NCI-H2029 treated with DMSO at 0.1 percent for 48 hours (cell line): ENCODE data around the gene ALS2CL.
A peak's percentile ranks its signal among the peaks of the same experiment; 100 is the strongest.

Experiments
- DNase-seq: peaks from one replicate; lab custom pipeline; 2025; lab: John Stamatoyannopoulos, UW

ALS2CL gene

DNA sequence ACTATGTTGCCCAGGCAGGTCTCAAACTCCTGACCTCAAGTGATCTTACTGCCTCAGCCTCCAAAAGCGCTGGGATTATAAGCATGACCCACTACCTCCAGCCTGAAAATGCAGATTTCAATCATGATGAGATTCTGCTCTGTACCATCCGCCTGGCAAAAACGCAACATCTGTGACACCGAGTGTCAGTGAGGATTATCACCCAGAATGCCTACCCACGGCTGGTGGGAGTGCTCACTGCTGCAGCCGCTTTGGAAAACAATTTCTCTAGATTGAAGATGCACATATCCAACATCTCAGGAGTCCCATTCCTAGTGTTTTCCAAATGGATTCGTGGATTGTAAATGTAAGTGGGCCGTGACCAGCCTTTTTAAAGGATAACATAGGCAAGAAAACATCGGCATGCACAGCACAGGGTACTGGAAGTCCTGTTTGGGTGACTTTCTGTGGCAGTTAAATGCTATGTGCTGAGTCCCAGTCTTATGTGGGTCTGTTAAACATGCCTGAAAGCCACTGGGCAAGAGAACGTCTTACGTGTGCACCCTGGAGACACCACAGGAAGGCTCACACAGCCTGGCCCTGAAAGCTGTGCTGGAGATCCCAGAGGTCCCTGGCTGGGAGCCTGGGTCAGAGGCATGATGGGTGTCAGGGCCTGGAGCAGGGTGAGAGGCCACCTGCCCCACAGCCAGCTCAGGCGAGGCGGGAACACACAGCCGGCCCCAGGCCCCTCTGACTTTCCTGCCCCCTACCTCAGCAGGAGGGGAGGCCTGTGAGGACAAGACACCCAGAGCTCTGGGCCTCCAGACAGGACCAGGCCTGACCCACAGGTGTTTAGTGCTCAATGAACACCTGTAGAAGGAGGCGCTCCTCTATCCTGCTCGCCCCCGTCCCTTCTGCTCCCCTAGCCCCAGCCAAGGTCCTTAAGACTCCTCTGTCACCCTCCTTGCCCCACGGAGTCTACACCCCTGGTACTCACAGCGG lies 23.3 kb upstream of the ALS2CL start:
- no peak for DNase-seq

DNA sequence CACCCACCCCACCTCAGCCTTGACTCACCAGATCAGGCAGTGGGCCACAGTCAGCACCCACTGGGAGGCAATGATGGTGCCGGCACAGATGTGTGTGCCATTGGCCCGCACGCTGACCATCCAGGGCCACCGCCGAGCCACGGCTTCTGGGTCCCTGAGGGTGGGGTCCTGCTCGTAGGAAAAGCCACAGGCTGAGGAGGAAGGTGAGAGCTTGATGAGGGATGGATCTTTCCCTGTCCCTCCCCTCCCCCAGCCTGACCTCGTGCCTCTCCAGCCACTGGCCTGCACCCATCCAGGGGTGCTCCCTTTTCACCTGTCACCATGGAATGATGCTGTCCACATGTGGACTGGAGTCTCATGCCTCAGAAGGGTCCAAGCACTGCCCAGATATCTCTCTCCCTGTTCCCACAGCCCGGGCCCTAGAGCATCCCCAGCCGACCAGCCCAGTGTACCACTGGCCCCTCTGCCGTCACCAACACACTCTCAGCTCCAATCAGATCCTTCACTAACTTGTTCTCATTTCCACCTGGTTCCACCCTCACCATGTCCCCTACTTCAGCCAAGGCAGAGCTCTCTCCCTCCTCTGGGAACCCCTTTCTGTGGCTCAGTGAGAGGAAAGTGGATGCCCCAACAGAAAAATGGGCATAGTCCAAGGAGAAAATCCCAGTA lies 22.2 kb upstream of the ALS2CL start:
- no peak for DNase-seq

DNA sequence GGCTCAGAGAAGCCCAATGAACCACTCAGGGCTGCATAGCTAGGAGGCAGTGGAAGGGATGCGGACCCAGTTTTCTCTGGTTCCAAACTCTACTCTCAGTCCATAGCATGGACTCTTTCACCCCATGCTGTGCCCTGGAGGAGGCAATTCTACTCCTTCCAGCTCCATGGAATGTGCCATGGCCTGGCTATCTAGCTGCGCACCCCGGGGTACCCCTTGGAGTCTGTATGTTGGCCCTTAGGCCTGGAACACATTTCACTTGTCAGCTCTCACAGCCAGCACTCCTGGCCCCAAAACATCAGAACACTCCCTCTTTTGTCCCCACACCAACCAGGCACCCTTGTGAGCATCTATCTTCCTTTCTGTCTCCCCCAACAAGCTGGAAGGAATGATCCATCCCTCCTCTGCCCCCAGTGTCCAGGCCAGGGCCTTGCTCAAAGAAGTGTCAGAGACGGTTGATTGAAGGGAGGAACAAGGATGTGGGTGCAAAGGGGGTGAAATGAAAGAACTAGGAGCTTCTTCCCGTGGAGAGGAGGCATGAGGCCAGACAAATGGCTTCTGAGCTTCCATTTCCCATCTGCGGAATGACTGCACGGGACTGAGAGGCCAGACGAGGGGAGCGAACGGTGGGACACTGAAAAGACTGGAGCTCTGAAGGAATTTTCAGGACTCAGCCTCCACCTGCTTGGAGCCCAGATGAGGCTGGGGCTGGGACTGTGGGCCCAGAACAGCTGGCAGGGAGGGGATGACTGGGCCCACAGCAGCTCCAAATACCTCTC lies 21.4 kb upstream of the ALS2CL start:
- no peak for DNase-seq

DNA sequence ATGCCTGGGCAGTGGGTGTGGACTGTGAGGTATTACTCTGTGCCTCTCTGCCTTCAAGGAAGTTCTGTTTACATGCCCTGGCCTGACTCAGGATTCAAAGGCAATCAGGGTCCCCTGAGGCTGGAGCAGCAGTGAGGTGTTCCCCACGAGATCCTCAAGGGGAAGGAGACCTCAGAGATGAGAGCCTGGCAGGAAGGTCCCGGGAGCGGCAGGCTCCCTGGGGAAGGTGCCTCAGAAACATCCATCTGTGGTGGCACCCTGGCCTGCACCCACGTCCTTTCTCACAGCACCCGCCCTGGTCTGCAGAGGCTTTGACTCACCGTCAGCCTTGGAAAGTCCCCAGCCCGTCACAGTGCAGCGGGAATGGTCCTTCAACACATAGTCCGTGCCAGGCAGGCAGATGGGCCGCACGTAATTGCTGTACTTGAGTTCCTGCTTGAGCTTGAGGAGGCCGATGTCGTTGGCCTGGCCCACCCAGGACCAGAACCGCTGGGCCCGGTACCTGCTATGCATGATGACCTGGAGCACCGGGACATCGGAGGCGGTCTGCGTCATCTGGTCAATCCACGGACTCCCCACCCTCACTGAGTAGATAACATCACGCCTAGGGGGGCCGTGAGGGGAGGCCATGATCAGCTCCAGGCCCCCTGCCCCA lies 20.5 kb upstream of the ALS2CL start:
- DNase-seq: no peak

DNA sequence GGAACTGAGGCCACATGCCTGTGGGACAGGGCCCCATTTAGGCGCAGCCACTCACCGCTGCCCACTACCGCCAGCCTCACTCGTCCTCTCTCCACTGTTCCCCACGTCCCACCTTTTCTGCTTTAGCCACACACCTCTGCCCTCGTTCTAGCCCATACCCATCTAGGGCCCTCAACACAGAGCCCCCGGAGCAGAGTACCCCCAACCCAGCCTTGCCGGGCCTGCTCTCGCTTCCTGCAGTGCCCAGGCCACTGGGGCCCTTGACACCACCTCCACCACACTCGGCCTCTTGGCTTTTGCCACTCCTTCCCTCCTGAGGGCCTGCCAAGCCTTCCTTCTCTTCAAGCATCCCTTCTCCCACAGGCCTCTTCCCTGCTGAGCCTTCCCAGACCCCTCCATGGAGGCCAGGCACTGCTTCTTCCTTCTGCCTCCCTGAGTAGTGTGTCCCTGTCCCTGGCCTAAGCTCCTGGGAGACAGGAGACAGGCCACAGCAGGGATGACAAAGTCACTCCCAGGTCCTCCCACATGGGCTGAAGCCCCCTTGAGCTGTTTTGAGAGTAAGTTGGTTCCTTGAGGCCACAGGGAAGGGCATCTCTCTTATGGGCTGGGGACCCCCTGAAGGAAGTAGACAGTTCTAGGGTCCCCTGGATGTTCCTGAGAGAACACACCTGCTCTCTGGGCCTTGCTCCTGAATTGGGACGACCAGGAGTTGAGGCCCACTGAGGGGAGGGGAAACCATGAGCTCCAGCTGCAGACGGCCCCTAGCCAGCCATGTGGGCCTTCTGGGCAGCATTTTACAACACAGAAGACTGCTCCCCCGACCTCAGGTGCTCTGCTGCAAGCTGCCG lies 19.8 kb upstream of the ALS2CL start:
- DNase-seq: no peak

DNA sequence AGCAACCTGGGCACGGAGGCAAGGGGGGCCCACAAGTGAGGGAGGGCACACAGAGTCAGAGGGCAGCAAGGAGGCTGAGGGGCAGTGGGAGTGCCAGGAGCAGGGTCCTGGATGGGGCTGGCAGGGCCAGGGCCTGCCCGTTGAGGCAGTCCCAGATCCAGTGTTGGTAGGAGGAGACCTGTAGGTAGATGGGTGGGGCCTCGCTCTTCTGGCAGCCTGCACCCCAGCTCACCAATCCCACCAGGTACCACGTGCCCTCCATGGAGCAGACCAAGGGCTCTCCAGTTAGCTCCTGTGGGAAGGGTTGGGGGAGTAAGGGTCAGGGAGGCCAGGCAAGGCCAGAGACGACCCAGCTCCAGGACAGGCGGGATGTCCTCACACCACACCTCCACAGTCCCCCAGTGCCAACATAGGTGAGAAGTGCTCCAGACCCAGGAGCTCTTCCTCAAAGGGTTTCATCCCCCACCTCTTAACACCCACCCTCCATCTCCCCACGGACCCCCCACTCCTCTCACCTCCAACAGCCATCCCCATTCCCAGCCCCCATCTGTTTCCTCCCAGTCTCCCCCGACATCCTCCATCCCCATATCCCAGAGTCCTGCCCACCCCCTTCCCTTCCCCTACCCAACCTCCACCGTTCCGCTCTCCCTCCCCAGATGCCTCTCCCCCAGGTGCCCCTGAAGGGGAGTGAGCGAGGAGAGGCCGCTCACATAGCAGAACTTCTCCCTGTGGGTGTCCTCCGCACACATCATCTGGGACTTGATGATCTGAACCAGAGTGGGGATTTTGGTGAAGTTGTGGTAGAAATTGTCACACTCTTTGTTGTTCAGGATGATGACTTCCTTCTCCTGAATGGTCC lies 18.9 kb upstream of the ALS2CL start:
- no peak for DNase-seq

DNA sequence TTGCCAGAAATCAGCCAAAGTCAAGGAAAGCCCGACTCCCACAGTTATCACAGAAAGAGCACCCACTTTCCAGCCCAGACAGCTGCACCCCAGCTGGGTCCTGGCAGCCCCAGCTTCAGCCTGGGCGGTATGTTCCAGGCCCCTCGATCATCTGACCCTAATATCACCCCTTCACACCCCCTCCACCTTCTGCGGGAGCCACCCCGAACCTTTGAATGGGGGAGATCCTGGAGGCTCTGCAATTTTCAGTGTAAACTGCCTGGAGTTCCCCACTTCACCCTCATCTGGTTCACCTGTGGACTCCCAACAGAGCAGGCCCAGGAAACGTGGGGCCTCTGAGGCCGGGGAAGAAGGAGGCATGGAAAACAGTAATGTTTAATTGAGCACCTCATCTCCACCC lies 18.3 kb upstream of the ALS2CL start:
- no peak for DNase-seq

DNA sequence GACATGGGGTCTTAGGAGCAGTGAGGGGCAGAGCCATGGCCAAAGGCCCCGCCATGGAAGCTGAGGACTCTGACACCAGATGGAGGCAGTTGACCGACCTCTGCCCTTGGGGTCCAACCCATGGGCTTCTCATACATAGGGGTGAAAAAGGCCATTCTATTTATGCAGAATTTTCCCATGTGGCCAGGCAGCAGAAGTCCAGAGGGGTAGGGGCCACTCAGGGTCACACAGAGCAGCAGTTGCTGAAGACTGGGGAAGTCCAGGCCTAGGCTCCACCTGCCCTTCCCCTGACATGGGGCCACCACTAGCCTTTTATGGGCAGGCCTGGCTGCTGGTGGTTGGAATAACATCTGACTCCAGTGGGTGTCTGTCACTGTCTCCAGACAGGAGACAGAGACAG lies 17.8 kb upstream of the ALS2CL start:
- DNase-seq: no peak

DNA sequence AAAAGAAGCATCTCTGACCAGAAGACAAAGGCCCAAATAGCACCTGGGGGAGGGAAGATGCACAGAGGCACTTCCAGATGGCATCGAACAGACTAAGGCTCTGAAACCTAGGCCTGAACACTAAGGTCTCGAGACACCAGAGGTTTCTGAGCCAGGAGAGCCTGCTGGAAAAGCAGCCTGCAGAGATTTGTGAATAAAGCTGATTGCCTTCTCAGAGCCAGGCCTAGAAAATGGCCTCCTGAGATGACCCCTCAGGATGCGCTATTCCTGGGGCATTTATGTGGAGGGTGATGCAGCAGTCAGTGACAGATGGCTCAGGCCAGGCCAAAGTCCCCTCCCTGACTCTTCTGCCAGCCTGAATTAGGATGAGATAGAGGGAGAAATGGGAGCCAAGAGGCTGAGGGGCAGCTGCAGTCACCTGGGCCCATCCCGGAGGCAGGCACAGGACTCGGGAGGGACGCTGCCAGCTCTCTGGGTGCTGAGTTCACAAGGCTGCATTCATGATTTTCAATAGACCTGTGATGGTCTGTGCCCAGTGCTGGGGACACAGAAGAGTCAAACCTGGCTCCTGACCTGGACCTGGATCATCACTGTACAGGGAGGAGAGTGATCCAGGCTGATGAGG lies 17.3 kb upstream of the ALS2CL start:
- no peak for DNase-seq

DNA sequence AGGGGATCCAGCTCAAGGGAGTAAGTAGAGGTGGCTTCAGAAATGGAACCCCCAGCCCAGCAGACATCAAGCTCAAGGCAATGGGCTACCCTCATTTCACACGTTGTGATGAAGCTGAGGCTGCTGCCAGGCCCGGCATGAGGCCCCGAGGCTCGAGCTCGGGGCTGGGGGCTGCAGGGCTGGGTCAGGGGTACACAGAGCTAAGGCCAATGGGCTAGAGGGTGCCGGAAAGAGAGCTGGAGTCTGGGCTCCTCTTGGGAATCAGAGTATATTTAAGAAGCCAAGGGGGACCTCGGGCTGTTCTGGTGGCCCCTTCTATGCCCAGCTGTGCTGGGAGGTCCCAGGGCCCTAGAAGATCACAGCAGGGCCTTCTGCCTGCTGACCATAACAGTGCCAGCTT lies 16.8 kb upstream of the ALS2CL start:
- DNase-seq: no peak

DNA sequence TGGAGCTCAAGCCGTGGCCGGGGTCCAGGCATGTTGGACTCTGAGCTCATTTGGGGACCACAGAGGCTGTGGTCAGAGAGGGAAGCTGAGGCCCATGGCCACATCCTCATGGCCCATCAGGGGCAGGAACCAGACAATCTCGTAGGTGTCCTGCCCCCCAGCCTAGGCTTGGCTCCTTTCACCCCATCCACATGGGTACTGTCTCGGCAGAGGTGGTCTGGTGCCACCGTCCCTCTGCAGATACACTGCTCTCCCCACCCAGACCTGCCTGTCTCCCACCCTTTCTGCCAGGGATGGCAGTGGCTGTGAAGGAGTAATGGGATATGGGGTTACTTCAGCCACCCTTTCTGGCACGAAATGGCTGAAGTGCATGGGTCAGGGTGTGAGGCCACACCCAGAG lies 16.2 kb upstream of the ALS2CL start:
- no peak for DNase-seq

DNA sequence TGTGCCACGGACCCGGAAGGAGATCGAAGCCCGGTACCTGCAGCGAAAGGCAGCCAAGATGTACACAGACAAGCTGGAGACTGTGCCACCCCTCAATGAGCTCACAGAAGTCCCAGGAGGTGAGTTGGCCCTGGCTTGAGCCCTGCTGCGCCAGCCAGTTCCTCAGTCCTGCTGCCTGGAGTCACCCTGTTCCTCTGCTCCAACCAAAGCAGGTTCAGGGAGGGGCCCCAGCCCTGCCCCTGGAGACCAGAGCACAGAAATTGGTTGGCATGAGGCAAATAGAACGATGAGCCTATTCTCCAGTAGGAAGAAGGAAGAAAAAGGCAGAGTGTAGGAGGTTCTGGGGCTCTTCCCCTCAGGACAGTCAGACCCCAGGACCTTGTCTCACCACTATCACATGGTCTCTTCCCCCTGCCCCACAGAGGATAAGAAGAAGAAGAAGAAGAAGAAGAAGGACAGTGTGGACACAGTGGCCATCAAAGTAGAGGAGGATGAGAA lies 15.7 kb upstream of the ALS2CL start:
- DNase-seq: no peak

DNA sequence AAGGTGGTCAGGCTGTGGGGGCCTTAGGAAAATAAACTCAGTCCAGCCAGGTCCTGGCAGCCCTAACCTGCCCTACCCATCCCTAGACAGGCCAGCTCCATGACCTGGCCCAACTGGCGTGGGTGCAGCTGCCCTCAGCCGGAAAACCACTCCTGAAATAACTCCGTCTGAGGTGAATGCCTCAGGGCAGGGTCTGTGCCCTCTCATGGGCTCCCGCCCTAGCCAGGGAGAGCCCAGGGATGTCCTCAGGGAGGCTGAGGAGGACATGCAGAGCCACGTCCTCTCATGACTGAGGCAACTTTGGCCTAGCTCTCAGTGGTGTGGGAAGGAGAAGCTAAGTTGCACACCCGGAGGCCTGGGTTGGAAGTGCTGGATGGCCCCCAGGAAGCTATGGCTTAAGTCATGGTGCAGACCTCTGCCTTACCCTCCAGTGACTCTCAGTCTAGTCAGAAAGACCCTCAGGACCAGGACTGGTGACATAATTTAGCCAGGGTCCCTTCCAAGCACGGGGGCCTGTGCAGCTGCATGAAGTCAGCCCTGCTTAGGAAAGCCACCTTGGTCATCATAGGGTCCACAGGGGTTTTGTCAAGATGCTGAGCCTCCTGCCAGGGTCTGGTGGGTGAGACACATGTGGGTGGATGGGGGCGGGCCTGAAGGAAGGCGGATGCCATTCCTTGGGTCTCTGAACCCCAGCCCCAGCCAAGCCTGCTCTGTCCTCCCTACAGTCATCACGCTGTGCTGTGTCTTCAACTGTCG lies 15.1 kb upstream of the ALS2CL start:
- DNase-seq: no peak

DNA sequence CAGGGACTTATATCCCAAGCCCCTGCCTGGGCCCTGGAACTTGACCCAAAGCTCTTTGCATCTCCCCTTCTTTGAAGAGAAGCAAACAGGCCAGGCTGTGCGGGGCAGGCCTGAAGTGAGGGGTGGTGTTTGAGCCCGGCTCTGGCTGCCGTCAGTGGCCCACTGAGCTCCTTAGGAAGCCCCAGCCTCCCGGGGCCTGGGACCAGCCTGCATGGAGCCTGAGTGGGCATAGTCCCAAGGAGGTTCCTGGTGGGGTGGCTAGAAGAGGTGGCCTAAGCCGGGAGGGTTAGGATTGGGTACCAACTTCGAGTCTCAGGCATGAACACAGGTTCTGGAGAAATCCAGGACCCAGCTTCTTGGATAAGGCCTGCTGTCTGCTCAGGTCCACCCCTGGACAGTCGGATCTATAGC lies 14.1 kb upstream of the ALS2CL start:
- DNase-seq: no peak

DNA sequence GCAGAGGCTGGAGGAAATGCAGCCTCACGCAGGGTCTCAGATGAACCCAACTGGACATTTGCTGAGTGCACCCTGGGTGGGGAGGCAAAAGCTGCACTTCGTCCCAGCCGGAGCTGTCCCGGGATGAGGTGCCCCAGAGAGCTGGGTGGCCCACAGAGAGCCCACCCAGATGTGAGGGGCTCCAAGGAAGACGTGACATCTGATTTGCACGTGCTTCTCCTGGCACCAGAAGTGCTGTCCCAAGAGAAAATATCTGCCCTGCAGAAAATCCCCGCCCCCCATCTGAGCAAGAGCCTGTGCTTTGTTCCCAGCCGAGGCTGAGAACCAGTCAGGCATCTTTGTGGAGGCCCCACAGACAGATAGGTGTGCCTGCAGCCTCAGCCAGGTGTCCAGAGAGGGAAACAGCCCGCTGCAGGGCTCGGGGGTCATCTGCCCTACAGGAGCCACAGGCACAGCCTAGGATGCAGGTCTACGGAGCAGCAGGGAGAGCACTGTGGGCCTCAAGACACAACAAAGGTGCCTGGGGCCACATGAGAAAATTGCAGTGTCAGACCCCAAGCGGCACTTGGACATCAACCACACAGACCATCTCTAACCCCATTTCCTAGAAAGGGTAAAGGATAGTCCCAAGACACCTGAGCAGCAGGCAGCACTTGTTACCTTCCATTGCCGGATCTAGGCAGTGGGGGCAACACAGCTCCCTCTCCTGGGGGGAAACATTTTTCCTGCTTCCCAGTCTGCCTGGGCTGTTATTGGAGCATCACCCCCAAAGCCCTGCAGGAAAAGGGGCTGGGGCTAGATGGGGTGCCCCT lies 13.5 kb upstream of the ALS2CL start:
- DNase-seq: no peak

DNA sequence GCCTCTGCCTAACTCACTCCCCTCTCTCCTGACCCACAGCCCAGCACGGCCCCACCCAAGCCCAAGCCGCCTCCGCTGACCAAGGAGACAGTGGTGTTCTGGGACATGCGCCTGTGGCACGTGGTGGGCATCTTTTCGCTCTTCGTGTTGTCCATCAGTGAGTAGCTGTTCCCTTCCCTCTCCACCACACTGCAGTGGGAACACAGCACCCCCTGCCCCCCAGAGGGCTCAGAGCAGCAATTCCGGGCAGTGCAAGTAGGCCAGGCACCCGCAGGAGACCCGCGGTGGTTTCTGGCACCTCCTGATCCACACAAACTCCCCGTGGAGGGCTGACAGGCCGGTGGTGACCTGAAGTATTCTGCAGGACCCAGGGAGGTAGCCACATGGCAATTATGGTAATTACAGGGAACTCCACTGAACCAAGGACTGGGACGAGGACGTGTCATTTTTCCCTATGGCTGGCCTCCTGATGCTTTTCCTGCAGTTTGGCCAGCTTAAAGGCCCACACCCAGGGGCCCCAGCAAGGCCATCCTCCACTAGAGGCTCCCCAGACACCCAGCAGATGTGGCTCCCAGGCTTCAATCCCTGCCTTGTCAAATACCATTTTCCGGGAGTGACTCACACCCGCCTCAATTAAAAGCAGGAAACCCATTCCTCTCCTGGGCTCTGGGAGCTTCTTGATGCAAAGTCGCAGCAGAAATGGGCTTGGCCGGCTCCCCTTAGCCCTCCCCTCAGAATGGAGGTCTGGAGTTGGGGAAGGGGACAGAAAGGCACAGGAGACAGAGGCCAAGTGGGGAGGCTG lies 12.5 kb upstream of the ALS2CL start:
- no peak for DNase-seq

DNA sequence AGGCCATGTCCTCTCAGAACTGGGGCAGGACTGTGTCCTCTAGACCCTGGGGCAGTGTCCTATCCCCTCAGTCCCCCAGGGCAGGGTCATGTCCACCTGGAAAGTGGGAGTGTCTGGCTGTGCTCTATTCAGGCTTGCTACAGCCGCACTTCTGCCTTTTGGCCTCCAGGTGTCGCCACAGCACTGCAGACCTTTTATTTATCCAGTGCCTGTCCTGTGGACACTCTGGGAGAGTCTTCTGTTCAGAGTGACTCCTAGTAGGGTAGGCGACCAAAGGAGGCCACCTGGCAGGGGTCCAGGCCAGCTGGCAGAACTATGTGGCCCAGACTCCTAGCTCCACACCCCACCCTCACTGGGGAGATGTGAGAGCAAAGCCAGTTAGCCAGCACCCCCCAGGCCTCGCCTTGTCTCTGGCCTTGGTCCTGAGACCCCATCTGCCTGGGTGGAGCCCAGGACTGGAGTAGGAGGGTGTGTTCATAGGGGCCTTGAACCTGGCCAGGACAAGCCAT lies 11.6 kb upstream of the ALS2CL start:
- peak; percentile 56 for DNase-seq
